Gastroesophageal sphincter (tissue), 3 donors: ENCODE results near the gene CXCL17.

Experiments used
- EP300 ChIP-seq: sonication (generic); formaldehyde crosslinking; IDR thresholded peaks from one replicate; pipeline ENCODE4 v1.6.1; 2017; ENCODE audit warnings: antibody characterized with exemption, mild to moderate bottlenecking
- POLR2A ChIP-seq, 2 donors: fragments of 450-650 bp; IDR thresholded peaks; one replicate each; pipeline ENCODE4 v1.6.1; 2017; ENCODE audit warnings: antibody characterized with exemption in 2 of 2, mild to moderate bottlenecking in 2 of 2, moderate library complexity in 1 of 2
- POLR2AphosphoS5 ChIP-seq: sonication (generic); formaldehyde crosslinking; IDR thresholded peaks from one replicate; pipeline ENCODE4 v1.6.1; 2017; ENCODE audit warnings: antibody characterized with exemption
- TF ChIP-seq, protein P1 (sequence below), 4 experiments: fragments of 200-600 bp in 2 of 4; fragments of 450-650 bp in 2 of 4; sonication (generic) in 1 of 4; IDR thresholded peaks; one replicate each; pipeline ENCODE4 v1.5.1; 2017 to 2019; ENCODE audit warnings: antibody characterized with exemption in 4 of 4, mild to moderate bottlenecking in 2 of 4, moderate library complexity in 2 of 4

DNA sequence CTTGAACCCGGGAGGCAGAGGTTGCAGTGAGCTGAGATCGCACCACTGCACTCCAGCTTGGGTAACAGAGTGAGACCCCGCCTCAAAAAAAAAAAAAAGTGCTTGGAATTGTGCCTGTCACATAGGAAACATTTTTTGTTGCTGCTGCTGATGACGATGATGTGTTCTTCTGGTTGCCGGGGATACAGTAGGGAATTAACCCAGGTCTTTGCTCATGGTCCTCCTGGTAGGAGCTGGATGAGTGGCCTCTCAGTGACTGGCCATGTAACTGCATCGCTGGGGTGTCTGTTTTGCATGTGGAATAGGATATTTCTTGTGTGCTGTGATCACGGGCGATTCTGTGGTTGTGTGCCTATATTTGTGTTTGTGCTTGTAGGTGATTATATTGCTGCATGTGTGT is 48.0 kb downstream of the CXCL17 start:
- TF ChIP-seq EP300 (no peak), POLR2A (IDR thresholded peaks at IDR 0.05) (no peak), POLR2AphosphoS5 (no peak)
- TF ChIP-seq, protein P1, sequence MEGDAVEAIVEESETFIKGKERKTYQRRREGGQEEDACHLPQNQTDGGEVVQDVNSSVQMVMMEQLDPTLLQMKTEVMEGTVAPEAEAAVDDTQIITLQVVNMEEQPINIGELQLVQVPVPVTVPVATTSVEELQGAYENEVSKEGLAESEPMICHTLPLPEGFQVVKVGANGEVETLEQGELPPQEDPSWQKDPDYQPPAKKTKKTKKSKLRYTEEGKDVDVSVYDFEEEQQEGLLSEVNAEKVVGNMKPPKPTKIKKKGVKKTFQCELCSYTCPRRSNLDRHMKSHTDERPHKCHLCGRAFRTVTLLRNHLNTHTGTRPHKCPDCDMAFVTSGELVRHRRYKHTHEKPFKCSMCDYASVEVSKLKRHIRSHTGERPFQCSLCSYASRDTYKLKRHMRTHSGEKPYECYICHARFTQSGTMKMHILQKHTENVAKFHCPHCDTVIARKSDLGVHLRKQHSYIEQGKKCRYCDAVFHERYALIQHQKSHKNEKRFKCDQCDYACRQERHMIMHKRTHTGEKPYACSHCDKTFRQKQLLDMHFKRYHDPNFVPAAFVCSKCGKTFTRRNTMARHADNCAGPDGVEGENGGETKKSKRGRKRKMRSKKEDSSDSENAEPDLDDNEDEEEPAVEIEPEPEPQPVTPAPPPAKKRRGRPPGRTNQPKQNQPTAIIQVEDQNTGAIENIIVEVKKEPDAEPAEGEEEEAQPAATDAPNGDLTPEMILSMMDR (IDR thresholded peaks at IDR 0.05) = no peak
